ENCODE measurements around the gene RNF227.
"Not testable (repeated sequence)": the region's sequence is repeated elsewhere in the genome, so short reads cannot be mapped to it uniquely, and the experiment has no call there.

The RNF227 gene

DNA sequence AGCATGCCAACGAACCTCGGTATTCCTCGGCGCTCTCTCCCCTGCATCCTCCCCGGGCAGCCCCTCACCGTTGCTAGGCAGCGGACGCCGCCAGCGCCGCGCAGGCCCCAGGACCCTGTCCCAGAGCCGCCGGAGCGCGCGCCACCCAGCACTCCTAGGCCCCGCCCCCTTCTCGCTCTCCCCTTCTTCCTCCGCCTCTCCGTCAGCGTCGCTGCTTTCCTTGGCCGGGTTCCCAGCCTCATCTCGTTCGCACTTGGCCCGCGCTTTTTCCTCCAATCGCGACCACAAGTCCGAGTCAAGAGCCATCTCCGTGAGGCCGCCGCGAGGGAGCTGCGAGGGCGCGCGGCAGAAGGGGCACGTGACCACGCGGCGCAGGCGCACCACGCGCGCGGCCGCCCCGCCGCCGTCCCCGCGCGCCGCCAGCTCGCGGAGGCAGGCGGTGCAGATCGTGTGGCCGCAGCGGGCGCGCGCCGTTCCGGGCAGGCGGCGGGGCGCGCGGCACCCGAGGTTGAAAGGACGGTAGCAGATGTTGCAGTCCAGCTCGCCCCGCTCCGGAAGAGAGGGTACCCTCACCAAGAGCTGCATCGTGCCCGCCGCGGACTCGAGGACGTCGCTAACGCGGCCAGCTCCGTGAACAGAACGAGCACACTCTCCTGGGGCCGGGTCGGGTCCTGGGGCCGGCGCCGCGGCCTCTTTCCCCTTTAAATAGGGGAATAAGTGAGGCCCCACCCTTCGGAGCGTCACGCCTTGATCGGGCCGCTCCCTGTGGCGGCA is at the start of gene RNF227:
TSS of gene RNF227 (minus strand) at position 679 of the 774 bp plus-strand sequence. CDS start at position 585, 94 bp downstream.
- peak; percentile 92 for DNase-seq (ENCODE audit: low read depth)
- TF ChIP-seq MYC (IDR thresholded peaks at IDR 0.05; ENCODE audit: low read depth, low read length) (peak; percentile 38; the same call in 1 of the 2 replicates), POLR2A (IDR thresholded peaks at IDR 0.05; ENCODE audit: extremely low read depth, insufficient read length) (no peak)
- TF ChIP-seq, protein P1, sequence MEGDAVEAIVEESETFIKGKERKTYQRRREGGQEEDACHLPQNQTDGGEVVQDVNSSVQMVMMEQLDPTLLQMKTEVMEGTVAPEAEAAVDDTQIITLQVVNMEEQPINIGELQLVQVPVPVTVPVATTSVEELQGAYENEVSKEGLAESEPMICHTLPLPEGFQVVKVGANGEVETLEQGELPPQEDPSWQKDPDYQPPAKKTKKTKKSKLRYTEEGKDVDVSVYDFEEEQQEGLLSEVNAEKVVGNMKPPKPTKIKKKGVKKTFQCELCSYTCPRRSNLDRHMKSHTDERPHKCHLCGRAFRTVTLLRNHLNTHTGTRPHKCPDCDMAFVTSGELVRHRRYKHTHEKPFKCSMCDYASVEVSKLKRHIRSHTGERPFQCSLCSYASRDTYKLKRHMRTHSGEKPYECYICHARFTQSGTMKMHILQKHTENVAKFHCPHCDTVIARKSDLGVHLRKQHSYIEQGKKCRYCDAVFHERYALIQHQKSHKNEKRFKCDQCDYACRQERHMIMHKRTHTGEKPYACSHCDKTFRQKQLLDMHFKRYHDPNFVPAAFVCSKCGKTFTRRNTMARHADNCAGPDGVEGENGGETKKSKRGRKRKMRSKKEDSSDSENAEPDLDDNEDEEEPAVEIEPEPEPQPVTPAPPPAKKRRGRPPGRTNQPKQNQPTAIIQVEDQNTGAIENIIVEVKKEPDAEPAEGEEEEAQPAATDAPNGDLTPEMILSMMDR (IDR thresholded peaks at IDR 0.05; ENCODE audit: low read depth, low read length) = no peak
- TF ChIP-seq, protein P2, sequence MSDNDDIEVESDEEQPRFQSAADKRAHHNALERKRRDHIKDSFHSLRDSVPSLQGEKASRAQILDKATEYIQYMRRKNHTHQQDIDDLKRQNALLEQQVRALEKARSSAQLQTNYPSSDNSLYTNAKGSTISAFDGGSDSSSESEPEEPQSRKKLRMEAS (IDR thresholded peaks at IDR 0.05; ENCODE audit: low read depth, low read length) = peak; percentile 81
- peak within 1 kb of the TSS; percentile 74 for H3K4me3 ChIP-seq (ENCODE audit: low read depth, low read length)

DNA sequence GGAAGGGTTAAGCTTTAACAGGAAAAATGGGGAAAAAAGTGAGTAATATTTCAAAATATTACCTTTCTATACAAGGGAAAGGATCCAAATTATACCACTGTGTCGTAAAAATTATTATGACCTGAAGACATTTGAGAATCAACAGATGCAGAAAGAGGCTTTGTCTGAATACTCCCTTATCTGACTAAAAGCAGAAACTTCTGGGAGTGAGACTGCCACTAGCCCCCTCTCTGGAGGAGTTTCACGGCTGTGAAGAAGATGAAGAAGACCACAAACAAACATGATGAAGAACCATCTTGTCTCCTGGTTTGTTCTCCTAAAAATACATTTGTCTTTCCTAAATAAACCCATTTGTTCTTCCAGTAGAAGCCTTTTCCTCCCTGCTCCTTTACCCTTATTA is 45.3 kb upstream of the RNF227 start:
- TF ChIP-seq POLR2A (IDR thresholded peaks at IDR 0.05; ENCODE audit: extremely low read depth, insufficient read length) (no peak), MYC (IDR thresholded peaks at IDR 0.05; ENCODE audit: low read depth, low read length) (no peak)
- TF ChIP-seq, protein P1 (IDR thresholded peaks at IDR 0.05; ENCODE audit: low read depth, low read length) = no peak
- TF ChIP-seq, protein P2 (IDR thresholded peaks at IDR 0.05; ENCODE audit: low read depth, low read length) = no peak
- no peak overlapping the region for H3K4me3 ChIP-seq (ENCODE audit: low read depth, low read length)
- no peak for DNase-seq (ENCODE audit: low read depth)

DNA sequence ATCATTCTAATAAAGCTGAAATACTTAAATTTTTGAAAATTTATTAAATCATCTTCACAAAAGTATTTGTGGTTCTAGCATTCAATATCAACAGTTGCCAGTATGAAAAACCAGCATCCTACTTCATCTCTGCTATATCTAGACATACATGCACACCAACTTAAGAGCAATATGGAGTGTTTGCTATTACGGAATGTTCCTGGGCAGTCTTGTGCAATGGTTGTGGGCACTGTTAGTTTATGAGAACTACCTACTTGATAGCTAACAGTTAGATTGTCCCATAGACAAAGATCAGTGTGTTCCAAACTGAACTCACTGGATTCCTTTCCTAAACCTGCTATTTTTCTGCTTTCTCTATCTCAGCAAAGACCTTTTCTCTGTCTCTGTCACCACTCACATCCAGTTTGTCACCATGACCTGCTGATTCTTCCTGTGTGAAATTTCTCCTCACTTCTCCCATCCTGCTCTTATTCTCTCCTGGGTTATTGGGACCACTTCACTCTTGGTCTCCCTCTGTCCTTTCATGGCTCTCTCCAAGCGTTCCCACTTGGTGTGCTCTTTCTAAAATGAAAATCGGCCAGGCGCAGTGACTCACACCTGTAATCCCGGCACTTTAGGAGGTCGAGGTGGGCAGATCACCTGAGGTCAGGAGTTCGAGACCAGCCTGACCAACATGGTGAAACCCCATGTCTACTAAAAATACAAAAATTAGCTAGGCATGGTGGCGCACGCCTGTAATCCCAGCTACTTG is 43.6 kb upstream of the RNF227 start:
- TF ChIP-seq POLR2A (IDR thresholded peaks at IDR 0.05; ENCODE audit: extremely low read depth, insufficient read length) = no peak
- no peak for TF ChIP-seq MYC (IDR thresholded peaks at IDR 0.05; ENCODE audit: low read depth, low read length)
- TF ChIP-seq, protein P2 (IDR thresholded peaks at IDR 0.05; ENCODE audit: low read depth, low read length) = no peak
- TF ChIP-seq, protein P1 (IDR thresholded peaks at IDR 0.05; ENCODE audit: low read depth, low read length) = no peak
- DNase-seq (ENCODE audit: low read depth) = peak; percentile 71
- no peak overlapping the region for H3K4me3 ChIP-seq (ENCODE audit: low read depth, low read length)

DNA sequence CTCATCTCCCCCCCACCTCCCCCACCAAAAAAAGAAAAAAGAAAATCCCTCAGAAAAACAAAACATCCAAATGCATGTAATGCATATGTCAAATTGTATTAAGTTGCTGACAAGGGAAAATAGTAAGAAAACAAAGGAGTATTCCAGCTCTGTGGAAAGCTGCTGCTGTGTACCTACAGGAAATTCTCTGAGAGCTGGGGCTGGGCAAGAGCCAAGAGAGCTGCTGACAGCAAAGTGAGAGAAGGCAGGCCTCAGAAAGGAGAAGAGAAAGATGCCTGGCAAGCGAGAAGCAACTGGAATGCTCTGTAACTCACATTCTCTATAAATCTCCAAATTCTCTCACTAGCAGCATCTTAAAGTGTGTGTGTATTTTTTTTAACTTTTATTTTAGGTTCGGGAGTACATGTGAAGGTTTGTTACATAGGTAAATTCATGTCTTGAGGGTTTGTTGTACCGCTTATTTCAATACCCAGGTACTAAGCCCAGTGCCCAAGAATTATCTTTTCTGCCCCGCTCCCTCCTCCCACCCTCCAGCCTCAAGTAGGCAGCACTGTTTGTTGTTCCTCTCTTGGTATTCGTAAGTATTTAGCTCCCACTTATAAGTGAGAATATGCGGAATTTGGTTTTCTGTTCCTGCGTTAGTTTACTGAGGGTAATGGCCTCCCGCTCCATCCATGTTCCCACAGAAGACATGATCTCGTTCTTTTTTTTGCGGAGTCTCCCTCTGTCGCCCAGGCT is 40.3 kb upstream of the RNF227 start:
- no peak for DNase-seq (ENCODE audit: low read depth)
- TF ChIP-seq MYC (IDR thresholded peaks at IDR 0.05; ENCODE audit: low read depth, low read length) = no peak
- TF ChIP-seq, protein P2 (IDR thresholded peaks at IDR 0.05; ENCODE audit: low read depth, low read length) = no peak
- H3K4me3 ChIP-seq (ENCODE audit: low read depth, low read length) = no peak overlapping the region

DNA sequence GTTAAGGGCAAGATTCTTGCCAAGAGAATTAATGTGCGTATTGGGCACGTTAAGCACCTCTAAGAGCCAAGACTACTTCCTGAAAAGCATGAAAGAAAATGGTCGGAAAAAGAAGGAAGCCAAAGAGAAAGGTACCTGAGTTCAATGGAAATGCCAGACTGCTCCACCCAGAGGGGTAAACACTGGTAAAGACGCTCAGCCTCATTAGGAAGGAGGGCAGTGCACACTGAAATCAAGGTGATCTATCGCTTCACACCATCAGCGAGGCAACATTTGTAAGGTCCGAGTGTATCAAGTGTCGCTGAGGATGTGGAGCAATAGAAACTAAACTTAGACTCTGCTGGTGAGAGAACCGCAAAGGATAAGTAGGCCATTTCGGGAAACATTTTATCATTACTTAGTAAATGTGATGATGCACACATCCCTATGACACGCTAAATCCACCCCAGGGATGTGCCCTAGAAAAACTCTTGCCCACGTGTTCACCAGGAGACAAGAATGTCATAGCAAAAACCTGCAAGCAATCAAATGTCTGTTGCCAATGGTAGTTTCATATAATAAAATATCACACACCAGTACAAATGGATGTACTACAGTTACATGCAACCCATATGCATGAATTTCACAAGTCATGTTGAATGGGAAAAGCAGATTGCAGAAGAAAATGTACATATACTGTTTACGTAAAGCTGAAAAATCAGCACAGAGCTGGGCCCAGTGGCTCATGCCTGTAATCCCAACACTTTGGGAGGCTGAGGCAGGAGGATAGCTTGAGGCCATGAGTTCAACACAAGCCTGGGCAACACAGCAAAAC is 39.5 kb upstream of the RNF227 start:
- no peak for DNase-seq (ENCODE audit: low read depth)
- no peak overlapping the region for H3K4me3 ChIP-seq (ENCODE audit: low read depth, low read length)
- TF ChIP-seq, protein P2 (IDR thresholded peaks at IDR 0.05; ENCODE audit: low read depth, low read length) = no peak
- TF ChIP-seq POLR2A (IDR thresholded peaks at IDR 0.05; ENCODE audit: extremely low read depth, insufficient read length) = no peak
- TF ChIP-seq MYC (IDR thresholded peaks at IDR 0.05; ENCODE audit: low read depth, low read length) = no peak
- TF ChIP-seq, protein P1 (IDR thresholded peaks at IDR 0.05; ENCODE audit: low read depth, low read length) = no peak

DNA sequence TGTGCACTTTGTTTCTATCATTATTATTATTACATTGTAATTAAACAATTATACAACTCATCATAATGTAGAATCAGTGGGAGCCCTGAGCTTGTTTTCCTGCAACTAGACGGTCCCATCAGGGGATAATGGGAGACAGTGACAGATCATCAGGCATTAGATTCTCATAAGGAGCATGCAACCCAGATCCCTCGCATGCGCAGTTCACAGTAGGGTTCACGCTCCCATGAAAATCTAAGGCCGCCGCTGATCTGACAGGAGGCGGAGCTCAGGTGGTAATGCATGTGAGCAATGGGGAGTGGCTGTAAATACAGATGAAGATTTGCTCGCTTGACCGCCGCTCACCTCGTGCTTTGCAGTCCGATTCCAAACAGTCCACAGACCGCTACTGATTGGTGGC is 37.2 kb upstream of the RNF227 start:
- not testable (repeated sequence) for H3K4me3 ChIP-seq (ENCODE audit: low read depth, low read length); DNase-seq (ENCODE audit: low read depth)

Measured in NB4 (cell line).